Measurements from ENCODE around the gene ATRIP. TPM values are rescaled to one million over a fixed set of nuclear protein-coding genes. Genes with fewer than 3 reads are reported as not detected.

The ATRIP gene
- total and polyA plus RNA-seq, 2 of the 4 experiments (the other 2 are of a cell fraction) = 6.8 to 10.8 TPM

- TF ChIP-seq MXI1 (IDR thresholded peaks at IDR 0.05; ENCODE audit: borderline replicate concordance, low read depth, low read length) = no peak
- TF ChIP-seq BHLHE40 (IDR thresholded peaks at IDR 0.05; ENCODE audit: low read depth, low read length) = no peak
Observed at GRCh38 chr3:48406443-48407431, 39.8 kb upstream of the ATRIP start (continued).

GRCh38 chr3:48407542-48408099 is 38.9 kb upstream of the ATRIP start:
- Histone ChIP-seq H2AK9ac (replicated peaks; ENCODE audit: low read depth, low read length, poor library complexity) (no peak overlapping the region), H3K79me1 (ENCODE audit: low read depth in 1 of 2, low read length in 2 of 2) (no peaks in the 10 kb centered on the region), H3K36me3 (ENCODE audit: control insufficient read depth, insufficient read depth, low read length) (peaks cover 77% of the 10 kb centered on the region), H4K5ac (ENCODE audit: low read depth, low read length) (no peak overlapping the region), H3K4me2 (ENCODE audit: low read depth, low read length) (no peak overlapping the region), H2AK5ac (ENCODE audit: low read depth, low read length) (no peak overlapping the region), H4K20me1 (ENCODE audit: insufficient read depth, low read length) (no peaks in the 10 kb centered on the region), H3K14ac (replicated peaks; ENCODE audit: low read depth, low read length) (no peak overlapping the region), H3K4me3 (ENCODE audit: insufficient read depth, low read depth, low read length) (no peak overlapping the region), H4K8ac (ENCODE audit: low read depth in 2 of 2, low read length in 2 of 2) (no peak overlapping the region), H3K9me1 (ENCODE audit: insufficient read depth, low read length) (0 out of 2 replicates have a peak, but pooled peaks cover under 1% of the 10 kb centered on the region), H3K9ac (ENCODE audit: low read depth, low read length) (no peak overlapping the region), H2BK20ac (ENCODE audit: low read depth, low read length) (no peak overlapping the region), H3K27ac (ENCODE audit: insufficient read depth, low read length) (no peak overlapping the region), H3K56ac (ENCODE audit: extremely low read depth, insufficient read depth, low read length) (no peak overlapping the region), H3K4me1 (ENCODE audit: control insufficient read depth, insufficient read depth, low read length) (peaks cover 1% of the 10 kb centered on the region), H2BK15ac (ENCODE audit: low read depth, low read length) (no peak overlapping the region), H3K18ac (ENCODE audit: low read depth, low read length) (no peak overlapping the region), H4K91ac (ENCODE audit: insufficient read depth, low read depth, low read length) (no peak overlapping the region), H3K27me3 (ENCODE audit: control insufficient read depth, insufficient read depth, low read length) (no peaks in the 10 kb centered on the region), H3K9me3 (ENCODE audit: control insufficient read depth, insufficient read depth, low read length) (no peaks in the 10 kb centered on the region), H2BK5ac (ENCODE audit: low read depth, low read length, poor library complexity, severe bottlenecking) (no peak overlapping the region), H3K23ac (ENCODE audit: low read depth, low read length) (no peak overlapping the region), H3K4ac (ENCODE audit: low read depth, low read length) (no peak overlapping the region), H2BK120ac (ENCODE audit: low read depth, low read length) (no peak overlapping the region), H2AFZ (replicated peaks; ENCODE audit: low read length, poor library complexity) (no peak overlapping the region)
- in situ Hi-C loops (cut with MboI; ENCODE audit: low sequenced_read_pairs) (no loop called here), dilution Hi-C loops (cut with HindIII; ENCODE audit: low sequenced_read_pairs, unreplicated experiment) (no loop called here), intact Hi-C loops (cut with micrococcal nuclease) (no loop called here)
- ChIA-PET POLR2A (ENCODE audit: unreplicated experiment) (no interaction called here), CTCF (interaction anchor here (1.0 to 1.2 kb wide), 2 partner anchors 27 to 28 kb away, joined by 3 to 5 read pairs; no protein-coding TSS in a partner anchor)
- no peak for DNase-seq
- 80% methylated on average over 1 of the region's 8 CpGs; no CpG with 5 or more reads in 1 of the 2 experiments for WGBS, 2 experiments (ENCODE audit: extremely low coverage in 2 of 2, insufficient read length in 1 of 2)
- BruUV-seq (replicated peaks) = no TSS peak
- no peak for ATAC-seq (ENCODE audit: low read depth)
- TF ChIP-seq FOS (IDR thresholded peaks at IDR 0.05; ENCODE audit: low read depth, low read length) = no peak
- TF ChIP-seq MAFK (IDR thresholded peaks at IDR 0.05; ENCODE audit: low read depth, low read length) = no peak
- no peak for TF ChIP-seq RCOR1 (IDR thresholded peaks at IDR 0.05; ENCODE audit: insufficient replicate concordance, low read length)

Measured in IMR-90 (cell line).